ENCODE measurements around the gene KRT79. TPM values are rescaled to one million over a fixed set of nuclear protein-coding genes. Genes with fewer than 3 reads are reported as not detected.

KRT79 gene
- polyA plus RNA-seq, 1 experiment: 0.04 TPM

GRCh38 chr12:52877242-52877641, 43.1 kb upstream of the KRT79 start:
- no peak for DNase-seq (ENCODE audit: low read depth, low spot score)
- ChIA-PET CTCF (interaction anchor here (0.5 to 15.3 kb wide), 8 partner anchors 11 to 826 kb away, joined by 3 to 1204 read pairs (median 16); partner anchors contain the start of gene NR4A1), POLR2A (no interaction called here)
- H3K9me3 ChIP-seq (ENCODE audit: control insufficient read depth, insufficient read depth, low read length): no peaks in the 10 kb centered on the region
- H3K27ac ChIP-seq (ENCODE audit: low read depth, low read length): no peak overlapping the region
- no peak for TF ChIP-seq CTCF (IDR thresholded peaks at IDR 0.05; ENCODE audit: low read depth, low read length)
- no peak overlapping the region for H3K4me3 ChIP-seq (ENCODE audit: low read depth, low read length)
- H3K27me3 ChIP-seq (ENCODE audit: control insufficient read depth, insufficient read depth, low read length): no peaks in the 10 kb centered on the region

DNA sequence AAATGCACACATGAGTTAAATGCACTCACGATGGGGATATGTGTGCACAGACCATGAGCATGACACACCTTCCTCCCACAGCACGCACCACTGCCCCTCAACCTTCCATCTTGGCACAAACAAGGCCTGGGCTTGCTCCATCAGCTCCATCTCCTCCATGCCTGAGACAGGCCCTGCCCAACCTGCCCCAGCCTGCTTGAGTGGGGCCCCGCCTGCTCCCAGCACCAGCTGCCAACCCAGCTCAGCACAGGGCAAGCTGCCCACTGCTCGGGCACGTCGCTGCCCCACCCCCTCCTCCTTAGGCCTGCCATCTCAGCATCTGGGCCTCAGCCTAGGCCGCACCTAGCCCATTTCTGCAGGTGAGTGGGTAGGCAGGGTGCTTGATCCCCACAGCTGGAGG, 42.3 kb upstream of the KRT79 start:
- TF ChIP-seq CTCF (IDR thresholded peaks at IDR 0.05; ENCODE audit: low read depth, low read length): no peak
- POLR2A ChIA-PET: no interaction called here
- H3K9me3 ChIP-seq (ENCODE audit: control insufficient read depth, insufficient read depth, low read length): no peaks in the 10 kb centered on the region
- H3K4me3 ChIP-seq (ENCODE audit: low read depth, low read length): no peak overlapping the region
- DNase-seq (ENCODE audit: low read depth, low spot score): no peak
- CTCF ChIA-PET: interaction anchor here (0.5 to 15.3 kb wide), 4 partner anchors 8 to 487 kb away, joined by 3 to 1204 read pairs (median 18); no protein-coding TSS in a partner anchor
- no peaks in the 10 kb centered on the region for H3K27me3 ChIP-seq (ENCODE audit: control insufficient read depth, insufficient read depth, low read length)
- no peak overlapping the region for H3K27ac ChIP-seq (ENCODE audit: low read depth, low read length)

DNA sequence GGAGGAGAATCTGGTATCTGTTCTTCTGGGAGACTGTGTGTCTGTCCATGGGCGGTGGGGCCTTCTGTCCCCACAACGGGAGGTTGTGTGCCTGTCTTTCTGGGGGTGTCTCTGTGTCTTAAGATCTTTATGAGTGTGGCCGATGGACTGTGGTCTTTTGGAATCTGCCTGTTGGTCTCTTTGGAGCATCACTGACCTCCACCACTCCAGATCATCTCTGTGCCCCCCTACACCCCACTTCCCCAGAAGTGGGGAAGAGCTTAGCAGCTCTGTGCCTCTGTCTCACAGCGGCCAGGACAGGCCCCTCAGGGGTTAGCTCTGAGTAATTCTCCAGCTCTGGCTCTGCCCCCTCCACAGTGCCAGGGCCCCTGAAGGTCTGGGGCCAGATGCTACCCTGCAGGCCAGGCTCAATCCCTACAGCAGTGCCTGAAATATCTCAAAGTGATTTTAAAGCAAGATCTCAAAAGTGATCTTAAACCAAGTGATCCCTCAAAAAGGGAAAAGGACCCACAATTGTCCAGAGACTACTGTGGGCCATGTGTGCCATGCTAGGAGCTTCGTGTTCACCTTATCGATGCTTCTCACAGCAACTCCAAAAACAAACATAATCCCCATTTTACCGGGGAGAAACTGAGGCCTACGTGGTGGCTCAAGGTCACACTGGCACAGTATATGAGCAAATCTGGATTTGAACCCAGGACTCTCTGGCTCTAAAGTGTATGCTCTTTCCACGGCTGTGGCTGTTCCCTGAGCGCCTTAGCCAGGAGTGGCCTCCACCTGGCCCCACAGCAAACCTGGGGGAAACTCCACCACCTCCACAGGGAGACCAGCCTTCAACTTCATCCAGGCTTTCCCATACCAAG, 40.7 kb upstream of the KRT79 start:
- ChIA-PET POLR2A (interaction anchor here (0.9 kb wide), 1 partner anchor 106 kb away, joined by 3 read pairs; no protein-coding TSS in a partner anchor), CTCF (interaction anchor here (1.0 to 4.3 kb wide), 6 partner anchors 9 to 503 kb away, joined by 3 to 34 read pairs (median 10); no protein-coding TSS in a partner anchor)
- peak overlapping the region; percentile 43 for H3K4me3 ChIP-seq (ENCODE audit: low read depth, low read length)
- no peak for TF ChIP-seq CTCF (IDR thresholded peaks at IDR 0.05; ENCODE audit: low read depth, low read length)
- H3K27ac ChIP-seq (ENCODE audit: low read depth, low read length): peak overlapping the region; percentile 57
- no peaks in the 10 kb centered on the region for H3K9me3 ChIP-seq (ENCODE audit: control insufficient read depth, insufficient read depth, low read length)
- H3K27me3 ChIP-seq (ENCODE audit: control insufficient read depth, insufficient read depth, low read length): no peaks in the 10 kb centered on the region
- no peak for DNase-seq (ENCODE audit: low read depth, low spot score)

DNA sequence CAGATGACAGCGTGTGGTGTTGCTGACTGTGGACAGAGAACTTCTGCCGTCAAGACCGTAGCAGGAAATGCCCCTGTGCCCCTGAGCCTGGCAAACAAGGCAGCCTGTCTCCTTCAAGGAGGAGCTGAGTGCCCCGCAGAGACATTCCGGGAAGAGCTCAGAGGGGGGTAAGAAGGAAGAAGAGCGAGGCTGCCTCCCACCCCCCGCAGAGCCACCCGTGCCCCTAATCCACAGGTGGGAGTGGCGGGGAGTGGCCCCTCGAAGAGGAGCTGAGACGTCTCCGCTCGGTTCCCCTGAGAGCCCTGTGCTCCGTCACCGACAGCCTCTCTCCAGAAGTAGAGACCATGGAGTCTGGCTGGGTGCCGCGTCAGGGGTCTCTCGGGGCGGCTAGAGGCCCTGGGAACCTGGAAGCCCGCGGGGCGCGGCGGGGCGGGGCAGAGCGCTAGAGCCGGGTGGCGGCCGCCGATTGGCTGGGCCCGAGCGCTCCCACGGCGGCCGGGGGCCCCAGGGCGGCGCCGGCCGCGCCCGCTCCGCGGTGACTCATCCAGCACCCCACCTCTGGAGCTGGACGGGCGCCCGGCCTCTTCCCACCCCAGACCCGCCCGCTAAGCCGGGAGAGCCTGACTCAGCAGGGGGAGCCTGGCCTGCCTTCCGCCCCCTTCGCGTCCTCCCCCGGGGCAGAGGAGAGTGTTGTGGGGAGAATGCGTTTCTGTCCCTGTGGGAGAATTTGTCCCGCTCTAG, 39.9 kb upstream of the KRT79 start:
- H3K27me3 ChIP-seq (ENCODE audit: control insufficient read depth, insufficient read depth, low read length): no peaks in the 10 kb centered on the region
- no peaks in the 10 kb centered on the region; the same call in 1 of the 2 replicates for H3K9me3 ChIP-seq (ENCODE audit: control insufficient read depth, insufficient read depth, low read length)
- ChIA-PET CTCF (interaction anchor here (0.7 to 4.3 kb wide), 11 partner anchors 8 to 720 kb away, joined by 3 to 34 read pairs (median 6); no protein-coding TSS in a partner anchor), POLR2A (interaction anchor here (0.6 kb wide), 1 partner anchor 787 kb away, joined by 3 read pairs; no protein-coding TSS in a partner anchor)
- TF ChIP-seq CTCF (IDR thresholded peaks at IDR 0.05; ENCODE audit: low read depth, low read length): no peak
- H3K4me3 ChIP-seq (ENCODE audit: low read depth, low read length): peak overlapping the region; percentile 52
- DNase-seq (ENCODE audit: low read depth, low spot score): peak; percentile 61
- peak overlapping the region; percentile 61 for H3K27ac ChIP-seq (ENCODE audit: low read depth, low read length)
